GM19043 (cell line): ENCODE results near the gene SSTR1.

Experiments
- ATAC-seq: cut with Tn5 transposase; IDR thresholded peaks from one replicate; pipeline ENCODE4 v1.9.1; 2021; ENCODE audit warnings: low read depth; ENCODE audit not compliant: unreplicated experiment

SSTR1 gene

GRCh38 chr14:38202444-38203191 is 5.1 kb upstream of the SSTR1 start:
- no peak for ATAC-seq

DNA sequence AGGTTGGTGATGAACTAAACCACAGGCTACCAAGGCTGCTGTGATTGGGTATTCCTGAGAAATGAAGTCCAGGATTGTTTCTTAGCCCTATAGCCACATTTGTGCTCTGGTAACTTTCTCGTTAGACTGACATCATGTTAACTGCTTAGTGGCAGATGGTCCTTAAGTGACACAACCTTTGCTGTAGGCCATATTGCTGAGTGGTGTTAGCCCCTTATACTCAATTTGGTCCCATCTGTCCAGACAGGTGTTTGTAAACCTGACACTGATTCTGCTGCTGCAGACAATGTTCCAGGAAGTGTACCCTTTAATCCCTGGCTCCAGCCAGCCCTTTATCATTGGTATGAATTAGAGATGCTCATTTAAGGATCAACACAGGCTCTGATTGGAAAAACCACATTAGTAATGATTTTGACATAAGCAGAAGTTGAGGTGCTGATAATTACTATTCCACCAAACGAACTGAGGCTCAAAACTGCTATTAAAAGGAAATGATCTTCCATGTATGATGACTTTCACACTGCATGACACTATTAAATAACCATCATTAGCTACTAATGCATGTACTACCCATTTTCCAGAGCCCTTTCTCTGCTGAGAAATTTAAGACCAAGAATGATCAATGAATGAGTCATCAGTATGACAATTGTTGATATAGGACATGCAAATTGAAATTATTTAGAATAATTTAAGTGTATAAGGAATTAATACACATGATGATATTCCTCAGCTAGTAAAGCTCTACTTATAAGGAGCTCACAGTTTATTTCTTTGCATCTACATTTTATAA is 3.6 kb upstream of the SSTR1 start:
- no peak for ATAC-seq

DNA sequence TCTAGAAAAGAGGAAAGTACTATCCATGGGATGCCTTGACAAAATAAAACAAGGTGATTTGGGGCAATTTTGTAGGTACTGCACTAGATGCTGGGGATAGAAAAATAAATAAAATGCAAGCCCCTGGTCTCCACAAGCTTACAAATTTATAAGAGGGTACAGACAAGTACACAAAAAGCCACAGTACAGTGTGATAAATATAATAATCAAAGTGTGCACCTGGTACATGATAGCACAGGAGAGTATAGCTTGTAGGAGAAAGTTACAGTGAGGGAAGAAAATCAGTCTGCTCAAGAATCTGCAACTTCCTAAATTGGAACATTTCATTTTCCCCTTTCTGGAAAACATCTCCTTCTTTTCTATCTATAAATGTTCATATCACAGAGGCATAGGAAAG is 3.0 kb upstream of the SSTR1 start:
- ATAC-seq = no peak

- no peak for ATAC-seq
Measured at GRCh38 chr14:38205119-38205813, 2.4 kb upstream of the SSTR1 start.

GRCh38 chr14:38205949-38206665 is 1.6 kb upstream of the SSTR1 start:
- ATAC-seq = no peak

DNA sequence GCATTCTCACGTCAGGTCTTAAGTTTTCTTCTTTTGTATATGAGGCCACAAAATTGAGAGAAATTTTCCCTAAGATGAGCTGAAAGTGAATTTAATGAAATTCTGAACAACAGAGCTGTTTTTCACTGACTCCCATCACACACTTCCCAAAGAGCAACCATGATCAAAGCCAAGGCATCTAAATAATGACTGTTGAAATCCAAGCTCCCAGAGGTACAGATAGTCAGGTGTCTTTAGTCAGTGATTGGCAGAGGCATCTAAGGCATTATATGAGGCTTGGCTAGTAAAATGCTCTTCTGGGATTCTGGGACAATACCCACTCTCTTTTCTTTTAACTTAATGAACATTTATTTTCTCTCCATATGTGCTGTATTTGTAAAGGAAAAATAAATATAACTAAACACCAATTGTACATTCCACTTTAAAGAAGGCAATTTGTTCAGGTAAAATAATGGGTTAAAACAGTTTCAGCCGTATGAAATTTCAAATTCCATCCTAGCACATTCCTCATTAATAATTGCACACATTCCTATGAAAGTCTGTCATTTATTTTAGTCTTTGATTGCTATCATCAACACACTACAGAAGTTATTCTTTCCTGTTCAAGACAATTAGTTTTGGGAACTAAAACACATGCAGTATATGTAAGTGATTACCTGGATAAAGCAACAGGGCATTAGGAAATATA is 871 bp upstream of the SSTR1 start:
- ATAC-seq = no peak

GRCh38 chr14:38207377-38207735 is 348 bp upstream of the SSTR1 start:
- no peak for ATAC-seq

GRCh38 chr14:38208618-38209562 is 1.2 kb downstream of the SSTR1 start:
- no peak for ATAC-seq

GRCh38 chr14:38209572-38210557 is 2.2 kb downstream of the SSTR1 start:
- ATAC-seq = no peak

- no peak for ATAC-seq
Measured at GRCh38 chr14:38210587-38211216, 3.0 kb downstream of the SSTR1 start.

GRCh38 chr14:38211255-38211735 is 3.6 kb downstream of the SSTR1 start:
- no peak for ATAC-seq

DNA sequence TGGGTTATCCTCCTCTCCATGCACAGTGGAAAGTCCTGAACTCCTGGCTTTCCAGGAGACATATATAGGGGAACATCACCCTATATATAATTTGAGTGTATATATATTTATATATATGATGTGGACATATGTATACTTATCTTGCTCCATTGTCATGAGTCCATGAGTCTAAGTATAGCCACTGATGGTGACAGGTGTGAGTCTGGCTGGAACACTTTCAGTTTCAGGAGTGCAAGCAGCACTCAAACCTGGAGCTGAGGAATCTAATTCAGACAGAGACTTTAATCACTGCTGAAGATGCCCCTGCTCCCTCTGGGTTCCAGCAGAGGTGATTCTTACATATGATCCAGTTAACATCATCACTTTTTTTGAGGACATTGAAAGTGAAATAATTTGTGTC is 4.4 kb downstream of the SSTR1 start:
- no peak for ATAC-seq

- ATAC-seq = no peak
Measured at GRCh38 chr14:38213001-38213400, 5.3 kb downstream of the SSTR1 start.

GRCh38 chr14:38217553-38217952 is 9.8 kb downstream of the SSTR1 start:
- ATAC-seq = no peak

DNA sequence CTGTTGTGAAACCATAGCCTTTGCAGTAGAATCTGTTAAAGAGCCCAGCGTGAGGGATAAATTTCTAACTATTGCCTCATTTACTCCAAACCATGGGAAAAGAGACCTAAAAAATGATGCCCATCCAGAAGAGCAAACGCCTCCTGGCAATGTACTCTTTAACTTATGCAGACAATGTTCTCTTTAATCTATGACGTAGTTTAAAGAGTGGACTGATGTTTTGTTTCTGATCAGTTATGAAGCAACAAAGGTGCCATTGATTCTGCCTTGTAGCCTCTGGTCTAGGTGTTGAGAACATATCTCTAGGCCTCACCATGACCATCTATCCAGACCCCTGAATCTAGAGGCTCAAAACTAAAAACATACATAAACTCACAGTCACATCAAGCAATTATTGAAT is 13.4 kb downstream of the SSTR1 start:
- ATAC-seq = no peak

DNA sequence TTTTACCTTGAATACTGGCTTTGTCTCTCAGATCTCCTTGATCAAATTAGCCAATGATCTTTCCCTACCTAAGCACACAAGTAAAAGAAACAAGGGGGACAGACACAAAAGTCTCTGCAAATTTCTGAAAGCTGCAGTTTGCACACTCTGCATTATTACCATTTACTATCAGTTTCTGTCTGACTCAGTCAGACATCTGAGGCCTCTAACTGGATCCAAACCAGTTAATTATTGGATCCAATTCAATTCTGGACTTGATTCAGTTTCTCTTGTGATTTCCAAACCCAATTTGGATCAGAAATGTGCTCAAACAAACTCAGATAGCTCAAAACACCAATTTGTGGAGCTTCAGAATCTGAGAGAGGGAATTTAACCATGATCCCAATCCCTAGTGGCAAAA is 16.6 kb downstream of the SSTR1 start:
- ATAC-seq = no peak

DNA sequence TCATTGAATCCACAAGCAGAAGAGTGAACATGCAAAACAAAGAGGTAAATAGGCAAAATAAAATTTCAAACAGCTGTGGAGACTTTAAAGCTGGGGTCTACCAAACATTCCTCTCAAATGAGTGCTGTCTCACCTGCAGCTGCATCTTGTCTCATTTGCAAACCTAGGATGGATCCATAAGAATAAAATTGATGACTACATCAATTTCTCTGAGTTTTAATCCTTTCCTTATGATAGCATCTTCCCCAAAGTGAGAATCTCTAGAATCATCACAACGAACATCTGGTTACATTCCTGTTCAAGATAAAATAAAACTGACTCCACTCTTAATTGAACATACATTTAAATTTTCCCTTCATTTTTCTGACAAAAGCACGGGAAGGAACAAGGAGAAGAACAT is 18.2 kb downstream of the SSTR1 start:
- ATAC-seq = no peak
